Activated CD8-positive, alpha-beta memory T cell treated with anti-CD3 and anti-CD28 coated beads for 36 hours (primary cell): ENCODE data around the gene INPP5K. TPM values are rescaled to one million over a fixed set of nuclear protein-coding genes. Genes with fewer than 3 reads are reported as not detected.
"Not testable (repeated sequence)": the region's sequence is repeated elsewhere in the genome, so short reads cannot be mapped to it uniquely, and the experiment has no call there.

ENCODE experiments used
- CTCF ChIA-PET: fragments of 350-600 bp; sonication (Branson Sonifier 250); formaldehyde crosslinking; loops from one replicate; lab custom pipeline; 2021; ENCODE audit warnings: antibody characterized with exemption; lab: Charles Lee
- POLR2A ChIA-PET: fragments of 350-600 bp; sonication (Branson Sonifier 250); formaldehyde crosslinking; loops from one replicate; lab custom pipeline; 2021; ENCODE audit warnings: antibody characterized with exemption; lab: Charles Lee
- total RNA-seq, 2 experiments: library from RNA; stranded (reverse); gene quantifications; one replicate each; pipeline ENCODE4 v1.2.3, GENCODE V29; 2021

Gene INPP5K
- total RNA-seq, 2 experiments from 2014 or later = 22.6 to 23.7 TPM

GRCh38 chr17:1553354-1554266, 37.2 kb upstream of the INPP5K start:
- ChIA-PET CTCF (no interaction called here), POLR2A (interaction anchor here (0.6 kb wide), 1 partner anchor 41 kb away, joined by 4 read pairs; no protein-coding TSS in a partner anchor)

GRCh38 chr17:1552932-1553331, 36.5 kb upstream of the INPP5K start:
- ChIA-PET CTCF (no interaction called here), POLR2A (interaction anchor here (0.6 kb wide), 1 partner anchor 42 kb away, joined by 4 read pairs; no protein-coding TSS in a partner anchor)

- ChIA-PET POLR2A (no interaction called here), CTCF (no interaction called here)
Observed at GRCh38 chr17:1551741-1552140, 35.3 kb upstream of the INPP5K start.

DNA sequence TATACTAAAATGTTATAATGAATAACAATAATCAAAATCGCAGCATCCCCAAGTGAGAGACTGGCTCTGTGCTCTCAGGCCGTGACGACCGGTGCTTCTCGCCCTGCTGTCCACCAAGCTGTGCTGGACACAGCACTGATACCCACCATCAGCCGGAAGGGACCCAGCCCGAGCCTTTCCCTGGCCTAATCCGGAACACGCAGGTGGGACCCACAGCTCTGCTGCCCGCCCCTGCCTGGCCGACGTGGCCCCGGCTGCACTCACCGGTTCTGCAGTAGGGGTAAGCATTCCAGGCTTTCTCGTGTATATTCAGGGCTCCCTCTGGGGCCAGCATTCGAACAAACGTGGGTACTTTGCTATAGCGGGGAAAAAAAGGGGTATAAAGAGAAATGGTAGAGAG, 31.6 kb upstream of the INPP5K start:
- CTCF ChIA-PET = no interaction called here
- POLR2A ChIA-PET = no interaction called here

DNA sequence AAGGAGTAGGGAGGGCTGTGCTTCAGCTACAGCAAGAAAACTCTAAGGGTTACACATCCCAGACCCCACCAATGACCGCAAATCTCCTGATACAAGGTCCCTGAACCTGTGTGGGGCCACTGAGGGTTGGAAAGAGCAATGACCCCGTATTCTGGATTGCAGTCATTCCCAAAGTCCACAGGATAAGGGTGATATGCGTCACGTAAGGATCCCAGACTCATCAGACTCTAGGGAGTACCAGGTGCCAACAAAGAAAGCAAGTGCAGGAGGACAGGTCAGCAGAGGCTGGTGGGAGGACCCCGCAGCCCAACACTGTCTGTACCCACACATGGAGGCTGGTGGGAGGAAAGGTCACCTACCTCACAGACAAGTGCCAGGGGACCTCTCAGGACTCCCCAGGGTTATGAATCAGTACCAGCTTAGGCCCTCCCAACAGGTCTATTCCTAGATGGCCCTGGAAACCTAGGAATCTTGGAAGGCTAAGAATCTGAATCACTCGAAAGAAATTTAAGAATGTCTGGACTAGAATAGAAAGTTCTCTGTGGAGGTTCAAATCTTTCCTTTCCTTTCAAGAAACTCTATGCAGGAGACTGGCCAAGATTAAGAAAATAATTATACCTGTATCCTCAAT, 30.0 kb upstream of the INPP5K start:
- CTCF ChIA-PET = interaction anchor here (0.6 to 0.9 kb wide), 2 partner anchors 11 to 13 kb away, joined by 3 read pairs; no protein-coding TSS in a partner anchor
- POLR2A ChIA-PET = no interaction called here

DNA sequence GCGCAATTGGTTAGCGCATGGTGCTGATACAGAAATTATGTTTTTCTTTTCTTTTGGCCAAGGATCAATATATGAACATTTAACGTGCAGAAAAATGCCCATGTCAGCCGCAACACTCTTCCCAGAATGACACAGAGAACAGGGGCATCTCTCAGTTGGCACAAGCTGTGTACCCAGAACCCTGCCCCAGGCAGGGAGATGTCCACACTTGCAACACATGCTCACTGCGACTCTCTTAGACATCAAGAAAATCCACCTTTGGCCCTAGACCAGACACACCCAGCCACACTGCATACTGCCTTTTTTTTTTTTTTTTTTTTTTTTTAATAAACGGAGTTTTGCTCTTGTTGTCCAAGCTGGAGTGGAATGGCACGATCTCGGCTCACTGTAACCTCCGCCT, 29.2 kb upstream of the INPP5K start:
- POLR2A ChIA-PET = no interaction called here
- CTCF ChIA-PET = no interaction called here

- POLR2A ChIA-PET = no interaction called here
- CTCF ChIA-PET = no interaction called here
Observed at GRCh38 chr17:1542316-1542715, 25.9 kb upstream of the INPP5K start.

- POLR2A ChIA-PET = no interaction called here
- CTCF ChIA-PET = interaction anchor here (0.6 kb wide), 1 partner anchor 643 kb away, joined by 5 read pairs; no protein-coding TSS in a partner anchor
Observed at GRCh38 chr17:1541367-1541904, 25.0 kb upstream of the INPP5K start.

DNA sequence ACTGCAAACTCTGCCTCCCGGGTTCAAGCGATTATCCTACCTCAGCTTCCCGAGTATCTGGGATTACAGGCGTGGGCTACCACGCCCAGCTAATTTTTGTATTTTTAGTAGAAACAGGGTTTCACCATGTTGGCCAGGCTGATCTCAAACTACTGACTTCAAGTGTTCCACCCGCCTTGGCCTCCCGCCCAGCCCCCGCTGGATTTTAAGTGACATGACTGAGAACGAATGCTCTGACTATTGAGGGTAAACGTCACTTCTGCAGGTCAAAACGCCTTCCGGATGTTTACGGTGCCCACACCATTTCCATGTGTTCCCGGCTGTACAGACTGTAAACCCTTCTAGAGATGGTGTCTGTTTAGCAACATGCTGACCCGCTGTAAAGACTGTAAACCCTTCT, 23.4 kb upstream of the INPP5K start:
- POLR2A ChIA-PET = no interaction called here

GRCh38 chr17:1535737-1536136, 19.3 kb upstream of the INPP5K start:
- ChIA-PET CTCF (interaction anchor here (0.6 kb wide), 1 partner anchor 11 kb away, joined by 3 read pairs; no protein-coding TSS in a partner anchor), POLR2A (no interaction called here)

More for the DNA sequence above, 23.4 kb upstream of the INPP5K start:
- CTCF ChIA-PET = no interaction called here

DNA sequence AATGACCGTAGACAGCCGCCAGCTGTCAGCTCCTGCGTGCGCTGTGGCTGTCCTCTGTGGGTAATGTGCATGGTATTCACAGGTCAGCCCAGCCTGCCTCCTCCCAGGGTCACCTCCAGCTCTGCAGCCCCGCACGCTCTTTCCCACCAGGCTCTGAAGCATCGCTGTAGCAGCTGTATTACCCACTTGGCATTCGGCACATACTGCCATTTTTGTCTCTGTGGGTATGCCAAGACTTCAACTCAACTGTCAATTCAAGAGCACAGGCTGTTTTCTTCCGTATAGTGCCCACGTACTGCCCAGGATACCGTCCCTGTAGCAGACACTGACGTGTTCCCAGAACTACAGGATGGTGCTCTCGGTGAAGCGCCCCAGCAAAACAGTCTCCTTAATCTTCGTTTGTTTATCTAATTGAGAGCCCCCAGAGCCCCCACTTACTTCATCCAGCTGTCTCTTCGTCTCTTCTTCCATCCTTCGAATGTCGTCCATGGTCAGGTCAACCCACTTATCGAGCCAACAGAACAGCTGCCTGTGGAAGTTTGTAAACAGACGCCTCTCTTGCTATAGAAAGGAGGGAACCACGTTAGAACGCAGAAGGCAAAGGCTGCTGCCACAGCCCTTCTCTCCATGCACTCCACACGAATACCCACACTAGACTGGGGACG, 17.4 kb upstream of the INPP5K start:
- CTCF ChIA-PET = interaction anchor here (0.6 to 1.4 kb wide), 3 partner anchors 13 to 166 kb away, joined by 3 read pairs; no protein-coding TSS in a partner anchor
- POLR2A ChIA-PET = no interaction called here

GRCh38 chr17:1532836-1533602, 16.6 kb upstream of the INPP5K start:
- POLR2A ChIA-PET = no interaction called here
- CTCF ChIA-PET = interaction anchor here (1.1 to 1.4 kb wide), 3 partner anchors 13 to 28 kb away, joined by 3 read pairs; no protein-coding TSS in a partner anchor

GRCh38 chr17:1529863-1530262, 13.5 kb upstream of the INPP5K start:
- ChIA-PET POLR2A (no interaction called here), CTCF (no interaction called here)

- POLR2A ChIA-PET, CTCF ChIA-PET: not testable (repeated sequence)
Observed at GRCh38 chr17:1526876-1527275, 10.5 kb upstream of the INPP5K start.

DNA sequence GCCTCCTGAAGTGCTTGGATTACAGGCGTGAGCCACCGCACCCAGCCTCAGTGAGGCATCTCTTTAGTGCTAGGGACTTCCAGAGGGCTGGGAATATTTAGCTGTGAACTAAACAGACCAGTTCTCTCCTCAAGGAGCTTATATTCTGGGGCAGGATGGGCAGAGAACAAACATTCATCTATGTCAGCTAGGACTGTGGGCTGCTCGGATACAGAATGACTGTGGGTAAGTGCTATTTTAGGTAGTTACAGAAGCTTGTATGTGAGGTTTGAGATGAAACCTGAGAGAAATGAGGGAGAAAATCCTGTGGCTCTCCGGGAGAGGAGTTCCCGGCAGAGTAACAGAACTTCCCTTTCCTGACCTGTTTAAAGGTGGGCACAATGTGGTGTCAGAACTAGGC, 6.2 kb upstream of the INPP5K start:
- CTCF ChIA-PET = no interaction called here
- POLR2A ChIA-PET = no interaction called here

GRCh38 chr17:1521086-1521640, 4.8 kb upstream of the INPP5K start:
- CTCF ChIA-PET = no interaction called here
- POLR2A ChIA-PET = no interaction called here

GRCh38 chr17:1519678-1520077, 3.3 kb upstream of the INPP5K start:
- ChIA-PET CTCF (interaction anchor here (0.6 to 0.8 kb wide), 2 partner anchors 86 to 97 kb away, joined by 3 read pairs; no protein-coding TSS in a partner anchor), POLR2A (no interaction called here)

DNA sequence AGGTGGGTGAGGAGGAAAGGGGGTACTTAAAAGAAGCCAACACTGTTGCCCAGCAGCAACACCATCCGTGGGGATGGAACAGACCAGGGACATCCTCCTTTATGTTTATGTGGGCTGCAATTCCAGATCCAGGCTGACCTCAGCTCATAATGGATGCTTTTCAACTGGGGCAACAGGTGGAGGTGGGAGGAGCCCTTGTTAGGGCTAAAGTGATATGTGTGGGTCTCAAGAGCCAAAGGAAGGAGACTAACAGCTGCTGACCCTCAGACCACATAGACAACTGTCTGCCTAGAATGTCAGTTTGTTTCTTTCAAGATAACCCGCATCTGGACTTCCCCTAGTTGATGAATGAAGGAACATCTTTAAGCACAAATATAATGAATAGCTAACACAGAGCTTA, 2.0 kb upstream of the INPP5K start:
- CTCF ChIA-PET = no interaction called here
- POLR2A ChIA-PET = no interaction called here
